GM12891 (cell line): ENCODE results near the gene SUGT1.

Experiments
- POLR2A ChIP-seq: IDR thresholded peaks from 2 replicates; pipeline ENCODE4 v1.6.1; 2011; ENCODE audit warnings: low read depth, low read length, control low read depth
- TAF1 ChIP-seq: IDR thresholded peaks from 2 replicates; pipeline ENCODE4 v1.6.1; 2011; ENCODE audit warnings: low read depth, low read length, control low read depth

- TF ChIP-seq POLR2A = no peak
- TF ChIP-seq TAF1 = no peak
Observed at GRCh38 chr13:52638666-52639328, 13.8 kb upstream of the SUGT1 start.
